GM21528 (cell line): ENCODE measurements around the gene TMIGD3.

Experiments used
- ATAC-seq: cut with Tn5 transposase; IDR thresholded peaks from one replicate; pipeline ENCODE4 v1.9.1; 2021; ENCODE audit warnings: mild to moderate bottlenecking, moderate library complexity; ENCODE audit not compliant: unreplicated experiment, low FRiP score

The TMIGD3 gene

GRCh38 chr1:111509997-111510375, 6.6 kb upstream of the TMIGD3 start:
- ATAC-seq, result no peak

- ATAC-seq, result peak; percentile 52
Measured at GRCh38 chr1:111507411-111508201, 4.2 kb upstream of the TMIGD3 start.

- no peak for ATAC-seq
Measured at GRCh38 chr1:111506561-111506960, 3.1 kb upstream of the TMIGD3 start.

- ATAC-seq, result no peak
Measured at GRCh38 chr1:111505641-111506119, 2.2 kb upstream of the TMIGD3 start.

- ATAC-seq, result no peak
Measured at GRCh38 chr1:111504097-111504496, 664 bp upstream of the TMIGD3 start.

- ATAC-seq, result no peak
Measured at GRCh38 chr1:111501645-111502044, 1.8 kb downstream of the TMIGD3 start.

GRCh38 chr1:111499026-111499785, 4.2 kb downstream of the TMIGD3 start:
- ATAC-seq, result no peak

GRCh38 chr1:111497592-111497991, 5.8 kb downstream of the TMIGD3 start:
- no peak for ATAC-seq

- ATAC-seq, result no peak
Measured at GRCh38 chr1:111496398-111496797, 7.0 kb downstream of the TMIGD3 start.

- ATAC-seq, result no peak
Measured at GRCh38 chr1:111491070-111491469, 12.4 kb downstream of the TMIGD3 start.

- ATAC-seq, result no peak
Measured at GRCh38 chr1:111490220-111490619, 13.2 kb downstream of the TMIGD3 start.

GRCh38 chr1:111489604-111490003, 13.8 kb downstream of the TMIGD3 start:
- ATAC-seq, result no peak

- no peak for ATAC-seq
Measured at GRCh38 chr1:111488669-111489068, 14.8 kb downstream of the TMIGD3 start.

GRCh38 chr1:111487133-111487532, 16.3 kb downstream of the TMIGD3 start:
- no peak for ATAC-seq

- no peak for ATAC-seq
Measured at GRCh38 chr1:111486431-111486830, 17.0 kb downstream of the TMIGD3 start.

GRCh38 chr1:111484391-111485026, 18.9 kb downstream of the TMIGD3 start:
- ATAC-seq, result no peak

GRCh38 chr1:111483876-111484275, 19.6 kb downstream of the TMIGD3 start:
- no peak for ATAC-seq

- no peak for ATAC-seq
Measured at GRCh38 chr1:111483166-111483565, 20.3 kb downstream of the TMIGD3 start.

GRCh38 chr1:111481387-111482221, 21.8 kb downstream of the TMIGD3 start:
- no peak for ATAC-seq

- ATAC-seq, result no peak
Measured at GRCh38 chr1:111480674-111481073, 22.8 kb downstream of the TMIGD3 start.
